Measurements from ENCODE around the gene TMEM141. TPM values are rescaled to one million over a fixed set of nuclear protein-coding genes. Genes with fewer than 3 reads are reported as not detected.

TMEM141 gene
- total and polyA plus RNA-seq, 10 of the 15 experiments (the other 5 are each of a cell fraction or from before 2014, with no cell fraction given): 7.8 to 48.6 (median 34.4) TPM

DNA sequence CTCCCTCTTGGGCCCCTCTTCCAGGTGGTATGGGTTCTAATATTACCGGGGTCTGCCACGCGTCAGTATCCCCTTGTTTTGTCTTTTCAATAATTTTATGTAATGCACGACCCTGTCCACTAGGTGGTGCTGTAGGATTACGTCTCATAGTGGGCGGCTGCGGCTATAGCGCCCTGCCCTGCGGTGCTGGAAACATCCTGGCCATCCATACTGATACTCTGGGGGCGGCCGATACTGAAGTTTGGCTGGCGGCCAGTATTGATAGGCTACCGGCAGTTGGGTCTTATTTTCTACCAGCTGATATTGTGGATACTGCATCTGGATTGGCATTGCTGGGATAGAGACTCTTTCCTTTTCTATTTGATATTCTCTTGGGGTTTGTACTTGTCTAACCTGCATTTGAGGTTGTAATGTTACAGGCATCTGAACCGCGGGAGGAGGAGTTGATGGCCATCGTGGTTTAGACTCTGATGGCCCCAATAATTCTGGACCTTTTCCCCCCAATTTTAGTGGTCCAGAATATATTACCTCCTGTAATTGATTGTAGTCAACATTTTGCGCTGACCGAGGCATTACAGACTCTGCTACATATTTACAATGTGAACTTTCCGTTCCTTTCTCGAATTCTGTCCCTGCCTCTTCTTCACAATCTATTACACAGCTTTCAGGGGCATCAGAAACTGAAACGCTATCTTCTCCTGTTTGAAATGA, 3.3 kb upstream of the TMEM141 start (continued):
- TF ChIP-seq ATF7 (IDR thresholded peaks at IDR 0.05; ENCODE audit: low read depth) (no peak), SMAD1 (IDR thresholded peaks at IDR 0.05; ENCODE audit: low read depth, partially characterized antibody) (peak; percentile 64), SIN3A (IDR thresholded peaks at IDR 0.05; ENCODE audit: low read depth, low read length) (no peak), PAX5 (IDR thresholded peaks at IDR 0.05; ENCODE audit: borderline replicate concordance, low read depth, low read length) (no peak), YY1 (IDR thresholded peaks at IDR 0.05; ENCODE audit: low read depth, low read length) (peak; percentile 40; the same call in 1 of the 2 replicates), IKZF2 (IDR thresholded peaks at IDR 0.05) (peak in 1 of 2 experiments; percentile 27; a peak in 1 of 4 replicates), RUNX3 (IDR thresholded peaks at IDR 0.05; ENCODE audit: low read length) (peak; percentile 68), DPF2 (IDR thresholded peaks at IDR 0.05) (no peak), IKZF1 (conservative IDR thresholded peaks at IDR 0.05) (peak; percentile 57), IRF4 (IDR thresholded peaks at IDR 0.05; ENCODE audit: low read depth, low read length) (no peak), RAD21 (IDR thresholded peaks at IDR 0.05; ENCODE audit: insufficient read depth, low read depth, low read length) (peak; percentile 88), MEF2B (IDR thresholded peaks at IDR 0.05; ENCODE audit: partially characterized antibody, poor library complexity, severe bottlenecking) (peak; percentile 59), RB1 (IDR thresholded peaks at IDR 0.05; ENCODE audit: borderline replicate concordance) (peak; percentile 61; the same call in 1 of the 2 replicates), EED (IDR thresholded peaks at IDR 0.05; ENCODE audit: low read depth) (0 out of 2 replicates have a peak, but pooled peaks have one; percentile 45)
- TF ChIP-seq, protein P1, sequence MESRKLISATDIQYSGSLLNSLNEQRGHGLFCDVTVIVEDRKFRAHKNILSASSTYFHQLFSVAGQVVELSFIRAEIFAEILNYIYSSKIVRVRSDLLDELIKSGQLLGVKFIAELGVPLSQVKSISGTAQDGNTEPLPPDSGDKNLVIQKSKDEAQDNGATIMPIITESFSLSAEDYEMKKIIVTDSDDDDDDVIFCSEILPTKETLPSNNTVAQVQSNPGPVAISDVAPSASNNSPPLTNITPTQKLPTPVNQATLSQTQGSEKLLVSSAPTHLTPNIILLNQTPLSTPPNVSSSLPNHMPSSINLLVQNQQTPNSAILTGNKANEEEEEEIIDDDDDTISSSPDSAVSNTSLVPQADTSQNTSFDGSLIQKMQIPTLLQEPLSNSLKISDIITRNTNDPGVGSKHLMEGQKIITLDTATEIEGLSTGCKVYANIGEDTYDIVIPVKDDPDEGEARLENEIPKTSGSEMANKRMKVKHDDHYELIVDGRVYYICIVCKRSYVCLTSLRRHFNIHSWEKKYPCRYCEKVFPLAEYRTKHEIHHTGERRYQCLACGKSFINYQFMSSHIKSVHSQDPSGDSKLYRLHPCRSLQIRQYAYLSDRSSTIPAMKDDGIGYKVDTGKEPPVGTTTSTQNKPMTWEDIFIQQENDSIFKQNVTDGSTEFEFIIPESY (IDR thresholded peaks at IDR 0.05): no peak
- TF ChIP-seq, protein P2, sequence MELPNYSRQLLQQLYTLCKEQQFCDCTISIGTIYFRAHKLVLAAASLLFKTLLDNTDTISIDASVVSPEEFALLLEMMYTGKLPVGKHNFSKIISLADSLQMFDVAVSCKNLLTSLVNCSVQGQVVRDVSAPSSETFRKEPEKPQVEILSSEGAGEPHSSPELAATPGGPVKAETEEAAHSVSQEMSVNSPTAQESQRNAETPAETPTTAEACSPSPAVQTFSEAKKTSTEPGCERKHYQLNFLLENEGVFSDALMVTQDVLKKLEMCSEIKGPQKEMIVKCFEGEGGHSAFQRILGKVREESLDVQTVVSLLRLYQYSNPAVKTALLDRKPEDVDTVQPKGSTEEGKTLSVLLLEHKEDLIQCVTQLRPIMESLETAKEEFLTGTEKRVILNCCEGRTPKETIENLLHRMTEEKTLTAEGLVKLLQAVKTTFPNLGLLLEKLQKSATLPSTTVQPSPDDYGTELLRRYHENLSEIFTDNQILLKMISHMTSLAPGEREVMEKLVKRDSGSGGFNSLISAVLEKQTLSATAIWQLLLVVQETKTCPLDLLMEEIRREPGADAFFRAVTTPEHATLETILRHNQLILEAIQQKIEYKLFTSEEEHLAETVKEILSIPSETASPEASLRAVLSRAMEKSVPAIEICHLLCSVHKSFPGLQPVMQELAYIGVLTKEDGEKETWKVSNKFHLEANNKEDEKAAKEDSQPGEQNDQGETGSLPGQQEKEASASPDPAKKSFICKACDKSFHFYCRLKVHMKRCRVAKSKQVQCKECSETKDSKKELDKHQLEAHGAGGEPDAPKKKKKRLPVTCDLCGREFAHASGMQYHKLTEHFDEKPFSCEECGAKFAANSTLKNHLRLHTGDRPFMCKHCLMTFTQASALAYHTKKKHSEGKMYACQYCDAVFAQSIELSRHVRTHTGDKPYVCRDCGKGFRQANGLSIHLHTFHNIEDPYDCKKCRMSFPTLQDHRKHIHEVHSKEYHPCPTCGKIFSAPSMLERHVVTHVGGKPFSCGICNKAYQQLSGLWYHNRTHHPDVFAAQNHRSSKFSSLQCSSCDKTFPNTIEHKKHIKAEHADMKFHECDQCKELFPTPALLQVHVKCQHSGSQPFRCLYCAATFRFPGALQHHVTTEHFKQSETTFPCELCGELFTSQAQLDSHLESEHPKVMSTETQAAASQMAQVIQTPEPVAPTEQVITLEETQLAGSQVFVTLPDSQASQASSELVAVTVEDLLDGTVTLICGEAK (IDR thresholded peaks at IDR 0.05; ENCODE audit: borderline replicate concordance): no peak
- TF ChIP-seq, protein P3, sequence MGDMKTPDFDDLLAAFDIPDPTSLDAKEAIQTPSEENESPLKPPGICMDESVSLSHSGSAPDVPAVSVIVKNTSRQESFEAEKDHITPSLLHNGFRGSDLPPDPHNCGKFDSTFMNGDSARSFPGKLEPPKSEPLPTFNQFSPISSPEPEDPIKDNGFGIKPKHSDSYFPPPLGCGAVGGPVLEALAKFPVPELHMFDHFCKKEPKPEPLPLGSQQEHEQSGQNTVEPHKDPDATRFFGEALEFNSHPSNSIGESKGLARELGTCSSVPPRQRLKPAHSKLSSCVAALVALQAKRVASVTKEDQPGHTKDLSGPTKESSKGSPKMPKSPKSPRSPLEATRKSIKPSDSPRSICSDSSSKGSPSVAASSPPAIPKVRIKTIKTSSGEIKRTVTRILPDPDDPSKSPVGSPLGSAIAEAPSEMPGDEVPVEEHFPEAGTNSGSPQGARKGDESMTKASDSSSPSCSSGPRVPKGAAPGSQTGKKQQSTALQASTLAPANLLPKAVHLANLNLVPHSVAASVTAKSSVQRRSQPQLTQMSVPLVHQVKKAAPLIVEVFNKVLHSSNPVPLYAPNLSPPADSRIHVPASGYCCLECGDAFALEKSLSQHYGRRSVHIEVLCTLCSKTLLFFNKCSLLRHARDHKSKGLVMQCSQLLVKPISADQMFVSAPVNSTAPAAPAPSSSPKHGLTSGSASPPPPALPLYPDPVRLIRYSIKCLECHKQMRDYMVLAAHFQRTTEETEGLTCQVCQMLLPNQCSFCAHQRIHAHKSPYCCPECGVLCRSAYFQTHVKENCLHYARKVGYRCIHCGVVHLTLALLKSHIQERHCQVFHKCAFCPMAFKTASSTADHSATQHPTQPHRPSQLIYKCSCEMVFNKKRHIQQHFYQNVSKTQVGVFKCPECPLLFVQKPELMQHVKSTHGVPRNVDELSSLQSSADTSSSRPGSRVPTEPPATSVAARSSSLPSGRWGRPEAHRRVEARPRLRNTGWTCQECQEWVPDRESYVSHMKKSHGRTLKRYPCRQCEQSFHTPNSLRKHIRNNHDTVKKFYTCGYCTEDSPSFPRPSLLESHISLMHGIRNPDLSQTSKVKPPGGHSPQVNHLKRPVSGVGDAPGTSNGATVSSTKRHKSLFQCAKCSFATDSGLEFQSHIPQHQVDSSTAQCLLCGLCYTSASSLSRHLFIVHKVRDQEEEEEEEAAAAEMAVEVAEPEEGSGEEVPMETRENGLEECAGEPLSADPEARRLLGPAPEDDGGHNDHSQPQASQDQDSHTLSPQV (IDR thresholded peaks at IDR 0.05): no peak
- TF ChIP-seq, protein P4, sequence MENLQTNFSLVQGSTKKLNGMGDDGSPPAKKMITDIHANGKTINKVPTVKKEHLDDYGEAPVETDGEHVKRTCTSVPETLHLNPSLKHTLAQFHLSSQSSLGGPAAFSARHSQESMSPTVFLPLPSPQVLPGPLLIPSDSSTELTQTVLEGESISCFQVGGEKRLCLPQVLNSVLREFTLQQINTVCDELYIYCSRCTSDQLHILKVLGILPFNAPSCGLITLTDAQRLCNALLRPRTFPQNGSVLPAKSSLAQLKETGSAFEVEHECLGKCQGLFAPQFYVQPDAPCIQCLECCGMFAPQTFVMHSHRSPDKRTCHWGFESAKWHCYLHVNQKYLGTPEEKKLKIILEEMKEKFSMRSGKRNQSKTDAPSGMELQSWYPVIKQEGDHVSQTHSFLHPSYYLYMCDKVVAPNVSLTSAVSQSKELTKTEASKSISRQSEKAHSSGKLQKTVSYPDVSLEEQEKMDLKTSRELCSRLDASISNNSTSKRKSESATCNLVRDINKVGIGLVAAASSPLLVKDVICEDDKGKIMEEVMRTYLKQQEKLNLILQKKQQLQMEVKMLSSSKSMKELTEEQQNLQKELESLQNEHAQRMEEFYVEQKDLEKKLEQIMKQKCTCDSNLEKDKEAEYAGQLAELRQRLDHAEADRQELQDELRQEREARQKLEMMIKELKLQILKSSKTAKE (IDR thresholded peaks at IDR 0.05; ENCODE audit: low read depth, poor library complexity, severe bottlenecking): peak; percentile 53
